HG03354 (cell line): ENCODE measurements around the gene CFAP53.
"Not testable (repeated sequence)": the region's sequence is repeated elsewhere in the genome, so short reads cannot be mapped to it uniquely, and the experiment has no call there.

Source experiments
- ATAC-seq: cut with Tn5 transposase; IDR thresholded peaks from one replicate; pipeline ENCODE4 v1.9.1; 2021; ENCODE audit warnings: mild to moderate bottlenecking; ENCODE audit not compliant: unreplicated experiment, poor library complexity, severe bottlenecking

Gene CFAP53, protein sequence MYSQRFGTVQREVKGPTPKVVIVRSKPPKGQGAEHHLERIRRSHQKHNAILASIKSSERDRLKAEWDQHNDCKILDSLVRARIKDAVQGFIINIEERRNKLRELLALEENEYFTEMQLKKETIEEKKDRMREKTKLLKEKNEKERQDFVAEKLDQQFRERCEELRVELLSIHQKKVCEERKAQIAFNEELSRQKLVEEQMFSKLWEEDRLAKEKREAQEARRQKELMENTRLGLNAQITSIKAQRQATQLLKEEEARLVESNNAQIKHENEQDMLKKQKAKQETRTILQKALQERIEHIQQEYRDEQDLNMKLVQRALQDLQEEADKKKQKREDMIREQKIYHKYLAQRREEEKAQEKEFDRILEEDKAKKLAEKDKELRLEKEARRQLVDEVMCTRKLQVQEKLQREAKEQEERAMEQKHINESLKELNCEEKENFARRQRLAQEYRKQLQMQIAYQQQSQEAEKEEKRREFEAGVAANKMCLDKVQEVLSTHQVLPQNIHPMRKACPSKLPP

DNA sequence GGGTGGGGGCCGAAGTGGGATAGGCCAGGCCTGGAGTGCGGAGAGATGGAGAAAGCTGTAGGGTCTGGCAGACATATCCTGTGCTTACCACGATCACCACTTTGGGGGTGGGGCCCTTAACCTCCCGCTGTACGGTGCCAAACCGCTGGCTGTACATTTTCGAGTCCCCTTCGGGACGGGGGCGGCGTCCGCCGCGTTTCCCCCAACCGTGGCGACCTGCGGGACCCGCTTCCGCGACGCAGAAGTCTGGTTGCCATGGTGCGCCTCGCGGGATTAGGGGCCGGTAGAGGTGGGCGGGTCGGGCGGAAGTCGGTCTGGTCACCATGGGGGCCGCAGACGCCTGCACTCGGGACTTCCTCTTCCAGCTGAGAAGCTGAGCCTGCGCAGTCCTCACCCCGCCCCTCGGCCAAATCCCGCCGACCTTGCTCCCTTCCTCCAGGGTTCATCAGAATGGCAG, at the start of gene CFAP53:
TSS of gene CFAP53 (minus strand) at position 248 of the 457 bp plus-strand sequence. CDS start at position 157, 91 bp downstream.
- peak; percentile 81 for ATAC-seq

DNA sequence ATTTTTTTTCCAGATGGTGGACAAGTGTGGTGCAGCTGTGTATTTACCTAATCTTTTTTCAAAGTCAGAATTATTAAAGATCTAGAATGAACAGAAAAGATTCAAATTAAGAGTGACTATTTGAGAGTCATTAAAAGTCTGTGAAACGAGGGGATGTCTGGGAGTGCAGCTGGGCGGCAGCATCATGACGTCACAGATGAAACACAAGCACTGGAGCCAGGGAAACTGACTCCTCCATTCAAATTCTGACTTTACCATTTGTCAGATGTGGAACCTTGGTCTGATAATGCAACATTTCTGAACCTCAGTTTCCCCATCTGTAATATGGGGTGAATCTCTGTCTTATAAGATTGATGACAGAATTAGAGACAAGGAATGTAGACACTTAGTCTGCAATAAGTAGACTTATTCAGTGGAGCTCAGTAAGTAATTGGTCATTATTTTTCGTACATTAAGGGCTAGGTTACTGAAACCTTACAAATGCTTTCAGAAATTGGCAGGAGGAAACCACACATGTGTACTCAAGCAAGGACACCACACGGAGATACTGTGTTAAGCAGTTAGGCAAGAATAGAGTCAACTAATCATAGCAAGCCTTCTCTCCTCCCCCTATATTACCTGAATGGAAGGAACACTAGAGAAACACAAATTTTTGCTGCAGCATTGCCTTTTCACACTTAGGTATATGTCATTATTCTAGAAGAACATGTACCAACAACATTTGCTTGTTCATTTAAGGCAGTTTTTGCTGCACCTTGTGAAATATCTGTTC, 49.0 kb upstream of the CFAP53 start:
- peak; percentile 78 for ATAC-seq

DNA sequence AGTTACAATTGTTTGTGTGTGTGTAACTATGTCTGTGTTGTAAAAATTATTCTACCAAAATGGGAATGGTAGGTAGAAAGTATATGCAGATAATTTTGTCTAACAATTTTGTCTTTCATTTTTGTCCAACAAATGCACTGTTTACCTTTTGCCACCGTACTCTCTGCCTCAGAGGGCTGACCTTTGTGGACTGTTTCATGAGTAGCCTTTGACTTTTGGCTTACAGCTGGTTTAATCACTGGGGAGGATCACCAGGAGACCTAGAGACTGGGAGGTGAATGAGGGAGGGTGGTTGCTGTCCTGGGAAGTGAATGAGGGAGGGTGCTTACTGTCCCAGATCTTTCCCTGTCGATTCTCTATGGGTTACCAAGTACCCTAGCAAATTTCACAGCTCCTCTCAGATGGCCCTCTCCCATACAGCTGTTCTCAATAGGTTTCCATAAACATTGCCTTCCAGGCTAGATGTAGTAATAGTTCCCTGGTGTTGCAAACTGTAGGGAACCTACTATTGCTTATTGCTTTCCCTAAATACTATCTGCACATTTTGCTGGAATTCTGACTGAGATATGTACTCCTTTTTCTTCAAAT, 47.7 kb upstream of the CFAP53 start:
- no peak for ATAC-seq

DNA sequence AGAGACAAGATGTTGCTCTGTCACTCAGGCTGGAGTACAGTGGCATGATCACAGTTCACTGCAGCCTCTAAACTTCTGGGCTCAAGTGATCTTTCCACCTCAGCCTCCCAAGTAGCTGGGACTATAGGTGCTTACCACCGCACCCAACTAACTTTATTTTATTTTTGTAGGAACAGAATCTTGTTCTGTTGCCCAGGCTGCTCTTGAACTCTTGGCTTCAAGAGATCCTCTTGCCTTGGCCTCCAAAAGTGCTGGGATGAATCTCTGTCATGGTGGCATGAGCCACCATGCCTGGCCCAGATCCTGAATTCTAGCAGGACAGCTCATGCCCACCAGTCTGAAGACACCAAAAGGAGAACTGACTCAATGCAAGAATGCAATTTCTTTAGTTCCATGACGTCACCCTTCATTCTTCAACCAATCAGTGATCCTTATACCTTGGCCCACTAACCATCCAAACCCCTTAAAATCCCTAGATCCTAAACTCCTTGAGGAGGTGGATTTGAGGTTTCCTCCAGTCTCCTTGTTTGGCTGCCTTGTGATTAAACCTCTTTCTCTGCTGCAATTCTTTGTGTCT, 46.8 kb upstream of the CFAP53 start:
- peak; percentile 38 for ATAC-seq

DNA sequence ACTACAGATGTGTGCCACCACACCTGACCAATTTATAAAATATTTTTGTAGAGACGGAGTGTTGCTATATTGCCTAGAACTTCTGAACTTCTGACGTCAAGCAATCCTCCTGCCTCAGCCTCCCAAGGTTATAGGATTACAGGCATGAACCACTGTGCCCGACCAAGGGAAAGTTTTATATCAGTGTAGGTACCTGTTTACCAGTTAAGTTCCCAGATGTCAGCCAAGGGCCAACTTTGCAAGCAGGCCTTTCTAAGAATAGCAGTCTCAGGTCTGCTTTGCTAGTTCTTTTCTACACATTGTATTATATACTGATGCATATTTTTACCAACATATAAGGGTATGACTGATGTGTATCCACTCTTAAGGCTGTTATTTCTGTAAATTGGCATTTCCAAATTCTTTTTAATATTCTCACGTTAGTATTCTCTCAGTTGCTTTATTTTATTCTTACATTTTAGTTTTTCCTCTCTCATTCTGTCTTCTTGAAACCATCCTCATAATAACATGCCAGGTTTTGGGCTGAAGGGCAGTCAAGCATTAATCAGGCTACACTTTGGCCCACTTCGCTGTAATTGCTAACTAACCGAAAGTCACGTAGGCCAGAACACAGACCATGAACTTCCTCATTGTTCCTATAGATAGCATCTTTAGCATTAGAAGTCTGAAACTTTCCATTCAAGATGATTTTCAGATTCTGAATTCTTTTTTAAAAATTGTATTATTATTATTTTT, 46.2 kb upstream of the CFAP53 start:
- ATAC-seq: peak; percentile 73

DNA sequence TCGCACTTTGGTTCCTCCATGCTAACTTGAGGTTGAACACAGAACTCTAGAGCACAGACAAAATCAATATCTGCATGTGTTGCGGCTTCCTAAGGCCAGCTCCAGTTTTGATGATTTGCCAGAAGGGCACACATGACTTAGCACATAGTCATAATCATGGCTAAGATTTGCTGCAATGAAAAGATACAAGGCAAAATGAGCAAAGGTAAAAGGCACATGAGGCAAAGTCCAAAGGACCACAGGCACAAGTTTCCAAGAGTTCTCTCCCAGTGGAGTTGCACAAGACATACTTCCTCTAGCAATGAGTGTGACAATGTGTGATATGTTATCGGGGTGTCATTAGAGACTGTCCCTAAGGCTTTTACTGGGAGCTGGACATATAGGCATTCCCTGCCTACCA, 45.4 kb upstream of the CFAP53 start:
- no peak for ATAC-seq

DNA sequence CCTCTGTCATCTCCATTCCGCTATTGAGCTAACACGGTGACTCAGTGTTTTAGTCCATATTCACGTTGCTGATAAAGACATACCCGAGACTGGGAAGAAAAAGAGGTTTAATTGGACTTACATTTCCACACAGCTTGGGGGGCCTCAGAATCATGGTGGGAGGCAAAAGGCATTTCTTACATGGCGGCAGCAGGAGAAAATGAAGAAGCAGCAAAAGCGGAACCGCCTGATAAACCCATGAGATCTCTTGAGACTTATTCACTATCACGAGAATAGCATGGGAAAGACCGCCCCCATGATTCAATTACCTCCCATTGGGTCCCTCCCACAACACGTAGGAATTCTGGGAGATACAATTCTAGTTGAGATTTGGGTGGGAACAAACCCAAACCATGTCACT, 43.8 kb upstream of the CFAP53 start:
- no peak for ATAC-seq

DNA sequence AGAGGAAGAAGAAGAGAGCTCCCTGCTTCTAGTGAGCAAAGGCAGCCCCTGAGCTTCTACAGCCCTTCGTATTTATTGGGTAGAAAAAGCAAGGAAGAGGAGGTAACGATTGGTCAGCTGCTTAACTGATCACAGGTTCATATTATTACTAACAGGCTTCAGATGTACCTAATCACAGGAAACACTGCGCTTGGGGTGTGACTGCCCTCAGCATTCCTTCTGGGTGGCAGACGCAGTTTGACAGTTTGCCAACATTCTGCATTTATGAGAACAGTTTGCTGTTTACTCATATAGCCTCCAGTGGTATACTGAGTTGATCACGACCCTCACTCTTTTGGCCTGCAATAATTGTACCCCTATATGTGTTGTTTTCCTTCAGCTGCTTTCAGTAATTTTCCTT, 42.6 kb upstream of the CFAP53 start:
- not testable (repeated sequence) for ATAC-seq

DNA sequence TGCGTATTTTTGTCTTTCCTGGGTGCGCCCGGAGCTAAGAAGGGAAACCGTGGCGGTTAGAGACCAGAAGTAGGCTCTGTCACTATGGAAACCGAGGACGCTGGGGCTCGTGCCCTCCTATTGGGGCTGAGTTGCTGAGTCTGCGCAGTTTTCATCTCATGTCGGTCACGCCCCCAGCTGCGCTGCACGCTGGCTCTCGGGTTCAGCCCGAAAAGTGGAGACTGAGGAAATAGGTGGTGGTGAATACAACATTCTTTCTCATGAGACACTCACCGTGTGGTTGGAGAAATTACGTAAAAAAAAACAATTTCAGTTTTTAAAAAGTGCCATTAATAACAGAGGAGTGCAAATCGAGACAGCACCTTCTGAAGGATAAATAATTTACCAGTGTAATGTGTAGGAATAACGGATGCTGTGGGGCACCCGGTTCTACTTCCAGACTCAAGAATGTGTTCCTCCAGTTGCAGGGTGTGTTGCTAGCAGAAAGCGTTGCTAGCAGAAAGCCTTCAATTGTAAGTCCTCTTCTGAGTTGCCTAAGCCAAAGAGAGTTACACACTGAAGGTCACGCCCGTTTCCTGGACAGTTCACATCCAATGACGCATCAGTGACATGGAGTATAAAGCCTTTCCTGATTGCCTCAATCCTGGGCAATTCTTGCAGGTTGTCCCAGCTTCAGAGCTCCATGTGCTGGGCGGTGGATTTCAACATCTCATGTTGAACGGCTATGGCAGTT, 41.6 kb upstream of the CFAP53 start:
- peak; percentile 97 for ATAC-seq

DNA sequence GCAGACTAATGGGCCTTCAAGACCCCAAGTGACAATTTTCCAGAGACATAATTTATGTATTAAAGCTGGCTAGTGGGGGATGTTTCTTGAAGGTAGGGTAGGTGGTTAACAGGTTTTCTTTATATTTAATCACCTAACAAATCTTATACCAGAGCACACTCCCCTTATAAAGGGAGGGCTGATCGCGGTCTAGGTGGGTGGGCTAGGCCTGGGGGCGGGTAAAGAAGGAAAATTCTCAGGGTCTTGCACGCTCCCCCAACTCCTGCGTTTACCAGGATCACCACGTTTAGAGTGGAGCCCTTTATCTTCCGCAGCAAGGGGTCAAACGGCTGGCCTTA, 41.1 kb upstream of the CFAP53 start:
- ATAC-seq: no peak

DNA sequence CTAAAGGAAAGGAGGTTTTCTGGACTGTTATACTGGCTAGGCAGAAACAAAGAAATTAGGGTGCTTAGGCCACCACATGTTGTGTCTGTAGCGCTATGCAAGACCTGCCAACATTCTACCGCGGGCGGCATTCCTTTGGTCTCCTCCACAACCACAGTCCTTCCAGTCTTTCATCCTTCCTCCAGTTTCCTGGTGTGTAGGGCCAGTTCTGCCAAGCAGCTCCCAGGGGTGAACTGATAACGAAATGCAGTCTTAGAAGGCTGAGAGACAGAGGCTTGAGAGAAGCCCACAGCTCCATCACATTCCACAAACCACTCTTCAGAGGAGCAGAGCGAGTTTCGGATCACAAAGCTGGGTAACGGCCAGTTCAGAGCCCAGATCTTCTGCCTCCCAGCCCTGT, 40.6 kb upstream of the CFAP53 start:
- no peak for ATAC-seq

DNA sequence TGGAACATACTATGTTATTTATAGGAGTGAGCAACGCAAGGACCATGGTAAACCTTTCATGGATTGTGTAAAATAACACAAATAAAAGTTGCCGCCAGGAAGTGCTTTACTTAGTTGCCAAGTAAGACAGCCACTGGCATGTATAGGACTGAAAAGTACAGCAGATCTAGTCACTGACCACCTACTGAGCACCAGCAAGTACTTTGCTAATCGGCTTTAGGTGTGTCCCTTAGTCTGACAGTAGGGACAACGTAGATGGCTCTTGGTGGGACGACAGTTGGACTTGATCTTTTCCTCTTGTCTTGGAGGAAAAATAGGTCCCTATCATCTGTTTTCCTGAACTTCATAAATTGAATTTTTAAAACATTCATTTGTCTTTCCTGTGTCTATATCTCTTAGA, 34.8 kb upstream of the CFAP53 start:
- no peak for ATAC-seq

DNA sequence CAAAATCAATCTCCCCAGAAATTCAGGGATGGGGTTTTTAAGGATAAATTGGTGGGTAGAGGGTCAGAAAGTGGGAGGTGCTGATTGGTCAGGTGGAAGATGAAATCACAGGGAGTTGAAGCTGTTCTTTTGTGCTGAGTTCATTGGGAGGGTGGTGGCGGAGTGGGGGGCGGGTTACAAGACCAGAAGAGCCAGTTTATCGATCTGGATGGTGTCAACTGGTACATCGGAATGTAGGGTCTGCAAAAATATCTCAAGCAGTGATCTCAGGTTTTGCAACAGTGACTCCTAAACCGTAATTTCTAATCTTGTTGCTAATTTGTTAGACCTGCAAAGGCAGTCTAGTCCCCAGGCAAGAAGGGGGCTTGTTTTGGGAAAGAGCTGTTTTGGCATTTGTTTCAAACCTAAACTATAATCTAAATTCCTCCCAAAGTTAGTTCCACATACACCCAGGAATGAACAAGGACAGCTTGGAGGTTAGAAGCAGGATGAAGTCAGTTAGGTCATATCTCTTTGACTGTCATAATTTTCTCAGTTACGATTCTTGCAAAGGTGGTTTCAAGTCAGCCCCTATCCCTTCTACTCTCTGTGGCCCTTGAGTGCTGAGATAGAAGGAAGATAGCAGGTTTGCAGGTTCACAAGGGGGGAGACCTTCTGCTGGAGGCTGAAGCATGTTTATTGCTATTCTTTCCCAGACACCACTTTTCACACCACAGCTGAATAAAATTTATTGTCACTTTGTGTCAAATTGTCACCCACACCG, 33.5 kb upstream of the CFAP53 start:
- no peak for ATAC-seq

DNA sequence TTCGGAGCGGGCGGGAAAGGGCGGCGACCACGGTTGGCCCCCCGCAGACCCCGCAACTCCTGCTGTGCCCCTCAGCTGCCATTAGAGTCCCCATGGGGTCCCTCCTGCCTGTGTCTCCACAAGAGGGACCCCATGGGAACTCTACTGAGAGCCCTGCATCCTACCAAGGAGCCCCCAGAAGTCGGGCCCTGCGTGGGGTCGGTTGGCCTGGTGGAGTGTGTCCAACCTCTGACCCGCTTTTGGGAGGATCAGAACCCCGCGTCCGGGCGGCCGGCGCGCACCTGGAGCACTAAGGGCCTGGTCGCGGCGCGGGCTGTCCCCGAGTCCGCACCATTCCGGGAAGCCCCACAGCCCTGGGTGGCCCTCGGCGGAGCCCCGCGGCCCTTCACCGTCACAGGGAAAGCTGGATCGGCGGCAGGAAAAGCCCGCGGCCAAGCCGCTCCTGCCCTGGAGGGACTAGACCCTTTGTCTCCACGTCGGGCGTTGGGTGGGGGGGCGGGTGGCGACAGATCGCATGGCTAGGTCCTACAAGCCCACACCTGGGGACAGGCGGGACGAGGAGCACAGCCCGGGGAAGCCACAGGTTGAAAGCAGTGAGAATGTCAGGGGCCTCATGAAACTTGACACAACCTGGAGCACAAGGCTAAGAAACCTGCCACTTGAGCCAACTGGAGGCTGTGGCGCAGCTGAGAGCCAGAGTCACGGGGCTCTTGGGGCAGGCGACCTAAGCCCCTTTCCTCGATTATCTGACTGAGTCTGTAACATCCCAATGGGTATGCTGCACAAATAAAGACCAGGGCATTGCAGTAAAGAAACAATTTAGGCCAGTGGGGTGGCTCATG, 32.4 kb upstream of the CFAP53 start:
- no peak for ATAC-seq

DNA sequence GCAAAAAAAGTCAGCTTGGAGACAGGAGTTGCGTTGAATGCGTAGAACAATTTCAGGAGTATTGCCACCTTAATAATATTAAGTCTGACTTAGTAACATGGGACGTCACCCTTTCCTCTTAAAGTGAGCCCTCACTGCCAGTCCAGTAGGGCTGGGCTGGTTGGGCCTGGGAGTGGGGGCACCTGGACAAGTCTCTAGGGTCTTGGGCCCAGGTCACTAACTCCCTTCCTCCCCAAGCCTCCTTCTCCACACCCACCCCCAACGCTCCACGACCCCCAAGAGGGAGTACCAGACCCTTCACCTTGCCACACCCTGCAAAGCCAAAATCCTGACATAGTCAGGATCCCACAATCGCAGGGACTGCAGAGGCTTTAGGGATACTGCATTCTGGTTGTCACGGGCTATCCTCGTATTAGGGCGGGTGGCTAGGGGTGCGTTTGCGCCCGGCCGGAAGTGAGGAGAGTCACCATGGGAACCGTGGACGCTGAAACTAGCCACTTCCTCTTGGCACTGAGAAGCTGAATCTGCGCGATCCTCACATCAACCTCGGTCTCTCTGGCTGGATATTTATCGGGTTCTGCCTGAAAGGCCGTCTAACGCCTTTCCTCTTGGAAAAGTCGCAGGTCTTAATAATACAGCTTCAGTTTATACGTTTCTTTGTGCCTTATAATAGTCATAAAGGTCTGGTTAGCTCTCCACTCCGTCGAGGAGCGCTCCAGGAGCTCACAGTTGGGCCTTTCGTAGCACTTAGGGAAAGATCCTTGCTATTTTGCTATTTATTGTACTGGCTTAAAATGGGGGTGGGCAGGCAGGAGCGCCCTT, 31.5 kb upstream of the CFAP53 start:
- ATAC-seq: peak; percentile 100

DNA sequence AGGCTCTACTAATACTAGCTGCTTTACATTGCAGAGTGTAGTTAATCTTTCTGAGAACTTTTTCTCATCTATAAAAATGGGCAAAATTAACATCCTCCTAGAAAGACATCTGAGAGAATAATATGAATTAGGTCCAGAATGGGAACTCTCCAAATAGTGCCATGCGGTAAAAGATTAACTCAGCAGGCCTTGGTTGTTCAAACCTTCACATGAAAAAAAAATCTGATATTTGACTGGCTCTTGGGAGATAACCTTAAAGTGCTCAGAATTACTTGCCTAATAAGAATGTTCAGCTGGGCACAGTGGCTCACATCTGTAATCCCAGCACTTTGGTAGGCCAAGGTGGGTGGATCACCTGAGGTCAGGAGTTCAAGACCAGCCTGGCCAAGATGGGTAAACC, 26.7 kb upstream of the CFAP53 start:
- ATAC-seq: no peak

DNA sequence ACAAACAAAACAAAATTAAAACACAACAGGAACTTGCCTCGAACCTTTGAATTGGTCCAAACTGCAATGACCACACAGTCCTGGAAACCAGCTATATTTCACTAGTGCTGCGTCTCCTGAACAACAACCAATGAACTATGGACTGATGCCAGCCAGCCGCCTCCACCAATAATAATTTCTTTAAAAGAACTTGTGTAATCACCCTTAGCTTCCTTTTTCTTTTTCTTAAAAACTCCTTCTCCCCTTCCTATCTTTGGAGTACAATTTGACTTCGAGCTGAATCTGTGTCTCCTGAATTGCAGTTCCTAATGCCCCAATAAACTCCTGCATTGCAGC, 22.8 kb upstream of the CFAP53 start:
- ATAC-seq: no peak
